GM12878 (cell line): Measurements from ENCODE around the gene NPB. TPM values are rescaled to one million over a fixed set of nuclear protein-coding genes. Genes with fewer than 3 reads are reported as not detected.

Source experiments
- ATAC-seq: fragments of 200-7000 bp; cut with Tn5 transposase; 3 replicates; pipeline ENCODE4 v1.9.1; 2020; ENCODE audit warnings: mild to moderate bottlenecking, moderate library complexity
- BruUV-seq: library from RNA; stranded (reverse); fragments of 400-500 nt; replicated peaks from 2 replicates; lab custom pipeline; 2021; lab: Mats Ljungman, UMichigan
- CTCF ChIA-PET: fragments of 300-600 bp; sonication (Branson Sonifier 250); formaldehyde crosslinking; extraction: SDS; loops from one replicate; lab custom pipeline; 2021; ENCODE audit warnings: inconsistent platforms; lab: Yijun Ruan, JAX
- POLR2A ChIA-PET: fragments of 350-600 bp; formaldehyde crosslinking; extraction: SDS; loops from one replicate; lab custom pipeline; 2021; ENCODE audit warnings: inconsistent platforms; lab: Charles Lee
- RAD21 ChIA-PET: fragments of 300-600 bp; sonication (Branson Sonifier 250); formaldehyde crosslinking; loops from one replicate; lab custom pipeline; 2023; ENCODE audit warnings: antibody characterized with exemption; ENCODE audit not compliant: unreplicated experiment; lab: Charles Lee
- SMC1A ChIA-PET: fragments of 300-600 bp; sonication (Branson Sonifier 250); formaldehyde crosslinking; loops from one replicate; lab custom pipeline; 2023; ENCODE audit not compliant: unreplicated experiment, uncharacterized antibody; lab: Charles Lee
- DNase-seq: peaks from one replicate; pipeline ENCODE4 v3.0.0-alpha.2; 2011; ENCODE audit warnings: low read depth, low spot score
- FAIRE-seq: peaks from 3 replicates; lab custom pipeline; 2011; peaks lifted over from hg19 to GRCh38; lab: Jason Lieb, UNC
- H2AFZ ChIP-seq: 2 replicates; pipeline ENCODE4 v1.6.0; 2011; ENCODE audit warnings: low read depth, low read length, control low read depth; ENCODE audit not compliant: control insufficient read depth
- H3K27ac ChIP-seq: 2 replicates; pipeline ENCODE4 v1.5.1; 2011; ENCODE audit warnings: control low read depth; ENCODE audit not compliant: control insufficient read depth, insufficient read depth
- H3K27me3 ChIP-seq, 2 experiments: replicated peaks in 1 of 2; 2 replicates each; pipeline versions ENCODE4 v1.6.0 to v1.6.1; 2011; ENCODE audit warnings: low read length in 1 of 2; ENCODE audit not compliant: control insufficient read depth in 2 of 2, insufficient read depth in 2 of 2
- H3K36me3 ChIP-seq, 2 experiments: 2 replicates each; pipeline ENCODE4 v1.5.1; 2011; ENCODE audit warnings: low read length in 1 of 2; ENCODE audit not compliant: control insufficient read depth in 2 of 2, insufficient read depth in 2 of 2
- H3K4me1 ChIP-seq: 2 replicates; pipeline ENCODE4 v1.6.1; 2011; ENCODE audit warnings: mild to moderate bottlenecking, low read length, moderate library complexity, mixed read lengths; ENCODE audit not compliant: control insufficient read depth, insufficient read depth
- H3K4me2 ChIP-seq: 2 replicates; pipeline ENCODE4 v1.6.0; 2011; ENCODE audit warnings: control low read depth; ENCODE audit not compliant: control insufficient read depth, insufficient read depth
- H3K4me3 ChIP-seq: fragments of 200-600 bp; sonication (generic); 2 replicates; pipeline ENCODE4 v1.5.1; 2016
- H3K79me2 ChIP-seq: 2 replicates; pipeline ENCODE4 v1.6.0; 2011; ENCODE audit warnings: low read length; ENCODE audit not compliant: control insufficient read depth, insufficient read depth
- H3K9ac ChIP-seq: 2 replicates; pipeline ENCODE4 v1.8.0; 2011; ENCODE audit warnings: low read length, control low read depth, mixed read lengths; ENCODE audit not compliant: control insufficient read depth, insufficient read depth
- H3K9me3 ChIP-seq: replicated peaks from 3 replicates; pipeline ENCODE4 v1.5.1; 2011; ENCODE audit warnings: mild to moderate bottlenecking, low read length; ENCODE audit not compliant: control insufficient read depth, insufficient read depth
- H4K20me1 ChIP-seq: 2 replicates; pipeline ENCODE4 v1.6.0; 2011; ENCODE audit not compliant: control insufficient read depth, insufficient read depth
- ASH2L ChIP-seq: fragments of 300-600, 200-600 bp; sonication (generic); IDR thresholded peaks from 2 replicates; pipeline ENCODE4 v1.6.1; 2017; ENCODE audit warnings: low read depth, mild to moderate bottlenecking, borderline replicate concordance
- CHD2 ChIP-seq: IDR thresholded peaks from 2 replicates; pipeline ENCODE4 v1.6.1; 2011; ENCODE audit warnings: low read depth, low read length, improper control_type of control experiment, borderline replicate concordance
- EED ChIP-seq: sonication (generic); IDR thresholded peaks from 2 replicates; pipeline ENCODE4 v1.6.1; 2016; ENCODE audit warnings: antibody characterized with exemption, low read depth
- ELK1 ChIP-seq: IDR thresholded peaks from 2 replicates; pipeline ENCODE4 v1.6.1; 2012; ENCODE audit warnings: low read depth, low read length, improper control_type of control experiment
- EP300 ChIP-seq, 2 experiments: fragments of 150-350 bp in 1 of 2; IDR thresholded peaks; 2 replicates each; pipeline ENCODE4 v1.6.1; 2011 to 2012; ENCODE audit warnings: low read depth in 2 of 2, low read length in 2 of 2, borderline replicate concordance in 1 of 2, improper control_type of control experiment in 1 of 2, inconsistent platforms in 1 of 2; ENCODE audit not compliant: control insufficient read depth in 1 of 2
- HDGF ChIP-seq: fragments of 450-650 bp; IDR thresholded peaks from 2 replicates; pipeline ENCODE4 v1.6.1; 2016; ENCODE audit warnings: antibody characterized with exemption
- POLR2A ChIP-seq: IDR thresholded peaks from 2 replicates; pipeline ENCODE4 v1.6.1; 2011; ENCODE audit warnings: low read depth, mild to moderate bottlenecking, low read length
- POLR2AphosphoS2 ChIP-seq: IDR thresholded peaks from 2 replicates; pipeline ENCODE4 v1.6.1; 2011; ENCODE audit warnings: low read depth, mild to moderate bottlenecking, low read length, improper control_type of control experiment, moderate library complexity
- POLR2AphosphoS5 ChIP-seq: IDR thresholded peaks from 2 replicates; pipeline ENCODE4 v1.6.1; 2011; ENCODE audit warnings: mild to moderate bottlenecking, low read length, inconsistent platforms
- POU2F2 ChIP-seq: IDR thresholded peaks from 3 replicates; pipeline ENCODE4 v1.6.1; 2011; ENCODE audit warnings: low read depth, mild to moderate bottlenecking, low read length, borderline replicate concordance
- RELB ChIP-seq: fragments of 450-650 bp; IDR thresholded peaks from 2 replicates; pipeline ENCODE4 v1.6.1; 2017; ENCODE audit warnings: low read depth, mild to moderate bottlenecking, moderate library complexity
- TCF3 ChIP-seq: IDR thresholded peaks from 2 replicates; pipeline ENCODE4 v1.6.1; 2012; ENCODE audit warnings: low read depth, mild to moderate bottlenecking, low read length, borderline replicate concordance; ENCODE audit not compliant: insufficient read depth
- WGBS: methylation state at CpG from one replicate; pipeline ENCODE4 v1.1.6; 2016; ENCODE audit warnings: low lambda C conversion rate; ENCODE audit not compliant: insufficient replicate concordance, insufficient coverage; ENCODE audit errors: missing lambda C conversion rate; 5-methylcytosine and 5-hydroxymethylcytosine counted together
- in situ Hi-C: fragments of 300-500 bp; cut with MboI; formaldehyde crosslinking; loops from 9 replicates; pipeline ENCODE4 v1.14.3; 2018; ENCODE audit warnings: mixed read lengths
- intact Hi-C: fragments of 100-400 bp; cut with micrococcal nuclease; formaldehyde crosslinking; loops from one replicate; pipeline ENCODE4 v1.14.2; 2022; ENCODE audit not compliant: unreplicated experiment
- polyA plus RNA-seq, 11 experiments: library from polyadenylated mRNA; depleted of rRNA in 4 of 11; unstranded in 6 of 11; stranded (reverse) in 5 of 11; fragments of >200 nt; fragmentation: Nextera tagmentation in 4 of 11; fragmentation: Illumina TruSeq in 1 of 11; extraction: Ambion mirVana in 4 of 11; extraction: Trizol in 1 of 11; gene quantifications; 1 replicate in 1 of 11; 2 replicates in 10 of 11; pipeline versions ENCODE4 v1.2.1 to v1.2.3, GENCODE V29; 2011 to 2016; ENCODE audit warnings: inconsistent platforms in 2 of 11, missing spikeins in 2 of 11, low read depth in 1 of 11
- total RNA-seq, 4 experiments: library from RNA; depleted of rRNA in 3 of 4; stranded (reverse); fragments of >200 nt in 3 of 4; fragmentation: Illumina TruSeq in 1 of 4; extraction: Trizol in 1 of 4; gene quantifications; 2 replicates each; pipeline versions ENCODE4 v1.2.1 to v1.2.3, GENCODE V29; 2013 to 2021

Gene NPB
- total and polyA plus RNA-seq, 10 of the 15 experiments (the other 5 are each of a cell fraction or from before 2014, with no cell fraction given) = 0.03 to 0.40 (median 0.15) TPM; not detected in 2

GRCh38 chr17:81867170-81867990 lies 34.7 kb upstream of the NPB start (continued):
- TF ChIP-seq RELB (no peak), EP300 (IDR thresholded peaks at IDR 0.05; ENCODE audit: borderline replicate concordance in 1 of 2, control insufficient read depth in 1 of 2, low read depth in 2 of 2, low read length in 2 of 2) (no peak), POLR2AphosphoS2 (peak; percentile 82; the same call in 1 of the 2 replicates)

GRCh38 chr17:81867991-81868673 lies 33.9 kb upstream of the NPB start:
- H3K79me2 ChIP-seq = peaks cover 67% of the 10 kb centered on the region
- no TSS peak for BruUV-seq
- intact Hi-C loops (no loop called here), in situ Hi-C loops (no loop called here)
- H3K27me3 ChIP-seq = no peaks in the 10 kb centered on the region
- H3K4me1 ChIP-seq = peaks cover 11% of the 10 kb centered on the region
- FAIRE-seq (no peak), ATAC-seq (no peak), DNase-seq (no peak)
- peak; percentile 90 for TF ChIP-seq POLR2A
- no peak for TF ChIP-seq EED
- TF ChIP-seq POU2F2 = peak; percentile 31; the same call in 1 of the 3 replicates
- TF ChIP-seq ASH2L = no peak
- TF ChIP-seq TCF3 = peak; percentile 37; the same call in 1 of the 2 replicates
- peak; percentile 49; the same call in 1 of the 2 replicates for TF ChIP-seq CHD2
- TF ChIP-seq ELK1 = no peak
- peak; percentile 74 for TF ChIP-seq POLR2AphosphoS2
- no peak for TF ChIP-seq HDGF
- peak; percentile 17 for TF ChIP-seq POLR2AphosphoS5
- WGBS = 74% methylated on average over 18 of the region's 28 CpGs
- H3K36me3 ChIP-seq = peaks cover 9 to 24% of the 10 kb centered on the region in 2 experiments; a peak in 3 of 4 replicates
- H3K4me3 ChIP-seq = no peak overlapping the region
- RAD21 ChIA-PET = no interaction called here
- H2AFZ ChIP-seq = no peak overlapping the region
- CTCF ChIA-PET = interaction anchor here (1.3 to 2.5 kb wide), 2 partner anchors 14 to 25 kb away, joined by 3 to 10 read pairs; no protein-coding TSS in a partner anchor
- H3K4me2 ChIP-seq = no peak overlapping the region
- no peak overlapping the region for H3K27ac ChIP-seq
- no peaks in the 10 kb centered on the region for H3K9me3 ChIP-seq
- POLR2A ChIA-PET = interaction anchor here (2.2 to 3.5 kb wide), 2 partner anchors 25 to 57 kb away, joined by 13 to 26 read pairs; partner anchors contain the start of genes ALYREF and ANAPC11
- no peak overlapping the region for H3K9ac ChIP-seq
- H4K20me1 ChIP-seq = 0 out of 2 replicates have a peak, but pooled peaks cover 3% of the 10 kb centered on the region
- SMC1A ChIA-PET = no interaction called here
